ENCODE measurements around the gene ABHD17B.

ABHD17B gene

GRCh38 chr9:71929791-71930440, 18.9 kb upstream of the ABHD17B start:
- ATAC-seq (ENCODE audit: low read depth): no peak
- no peaks in the 10 kb centered on the region for H3K9me3 ChIP-seq (ENCODE audit: severe bottlenecking)
- peaks cover 14% of the 10 kb centered on the region for H3K4me1 ChIP-seq (ENCODE audit: insufficient read depth, poor library complexity, severe bottlenecking)
- no peaks in the 10 kb centered on the region for H3K27me3 ChIP-seq (ENCODE audit: insufficient read depth, poor library complexity, severe bottlenecking)
- no peak for TF ChIP-seq CTCF (IDR thresholded peaks at IDR 0.05; ENCODE audit: poor library complexity, severe bottlenecking)
- no peak overlapping the region for H3K27ac ChIP-seq (ENCODE audit: poor library complexity, severe bottlenecking)
- H3K4me3 ChIP-seq (ENCODE audit: severe bottlenecking): no peak overlapping the region
- DNase-seq (ENCODE audit: low spot score): no peak
- H3K36me3 ChIP-seq (ENCODE audit: low read depth): peaks cover 3% of the 10 kb centered on the region; the same call in 1 of the 2 replicates

- DNase-seq (ENCODE audit: low spot score) (no peak), ATAC-seq (ENCODE audit: low read depth) (peak; percentile 86)
- TF ChIP-seq CTCF (IDR thresholded peaks at IDR 0.05; ENCODE audit: poor library complexity, severe bottlenecking): no peak
- no peaks in the 10 kb centered on the region for H3K9me3 ChIP-seq (ENCODE audit: severe bottlenecking)
- H3K27me3 ChIP-seq (ENCODE audit: insufficient read depth, poor library complexity, severe bottlenecking): no peaks in the 10 kb centered on the region
- peak overlapping the region; percentile 30 for H3K27ac ChIP-seq (ENCODE audit: poor library complexity, severe bottlenecking)
- no peak overlapping the region for H3K4me3 ChIP-seq (ENCODE audit: severe bottlenecking)
- peaks cover 8% of the 10 kb centered on the region for H3K36me3 ChIP-seq (ENCODE audit: low read depth)
- peaks cover 16% of the 10 kb centered on the region for H3K4me1 ChIP-seq (ENCODE audit: insufficient read depth, poor library complexity, severe bottlenecking)
These were observed 18.2 kb upstream of the ABHD17B start for GRCh38 chr9:71929223-71929622.

- peak overlapping the region; percentile 30 for H3K27ac ChIP-seq (ENCODE audit: poor library complexity, severe bottlenecking)
- H3K4me3 ChIP-seq (ENCODE audit: severe bottlenecking): no peak overlapping the region
- ATAC-seq (ENCODE audit: low read depth): no peak
These were observed 17.8 kb upstream of the ABHD17B start for GRCh38 chr9:71928806-71929205.

GRCh38 chr9:71928376-71928775, 17.4 kb upstream of the ABHD17B start:
- peaks cover 15% of the 10 kb centered on the region for H3K36me3 ChIP-seq (ENCODE audit: low read depth)
- 0 out of 3 replicates have a peak, but pooled peaks have one; percentile 36 for ATAC-seq (ENCODE audit: low read depth)
- no peak for DNase-seq (ENCODE audit: low spot score)
- H3K27ac ChIP-seq (ENCODE audit: poor library complexity, severe bottlenecking): peak overlapping the region; percentile 30
- H3K9me3 ChIP-seq (ENCODE audit: severe bottlenecking): no peaks in the 10 kb centered on the region
- no peak overlapping the region for H3K4me3 ChIP-seq (ENCODE audit: severe bottlenecking)
- peaks cover 17% of the 10 kb centered on the region for H3K4me1 ChIP-seq (ENCODE audit: insufficient read depth, poor library complexity, severe bottlenecking)
- TF ChIP-seq CTCF (IDR thresholded peaks at IDR 0.05; ENCODE audit: poor library complexity, severe bottlenecking): no peak
- H3K27me3 ChIP-seq (ENCODE audit: insufficient read depth, poor library complexity, severe bottlenecking): no peaks in the 10 kb centered on the region

More at GRCh38 chr9:71928806-71929205, 17.8 kb upstream of the ABHD17B start:
- H3K36me3 ChIP-seq (ENCODE audit: low read depth): peaks cover 13% of the 10 kb centered on the region
- H3K4me1 ChIP-seq (ENCODE audit: insufficient read depth, poor library complexity, severe bottlenecking): peaks cover 17% of the 10 kb centered on the region
- no peak for DNase-seq (ENCODE audit: low spot score)
- no peaks in the 10 kb centered on the region for H3K9me3 ChIP-seq (ENCODE audit: severe bottlenecking)
- no peak for TF ChIP-seq CTCF (IDR thresholded peaks at IDR 0.05; ENCODE audit: poor library complexity, severe bottlenecking)
- no peaks in the 10 kb centered on the region for H3K27me3 ChIP-seq (ENCODE audit: insufficient read depth, poor library complexity, severe bottlenecking)

- ATAC-seq (ENCODE audit: low read depth): no peak
- no peak overlapping the region for H3K4me3 ChIP-seq (ENCODE audit: severe bottlenecking)
- H3K27ac ChIP-seq (ENCODE audit: poor library complexity, severe bottlenecking): no peak overlapping the region
- no peaks in the 10 kb centered on the region for H3K9me3 ChIP-seq (ENCODE audit: severe bottlenecking)
- H3K36me3 ChIP-seq (ENCODE audit: low read depth): peaks cover 15% of the 10 kb centered on the region
- no peak for DNase-seq (ENCODE audit: low spot score)
- no peak for TF ChIP-seq CTCF (IDR thresholded peaks at IDR 0.05; ENCODE audit: poor library complexity, severe bottlenecking)
- H3K4me1 ChIP-seq (ENCODE audit: insufficient read depth, poor library complexity, severe bottlenecking): peaks cover 25% of the 10 kb centered on the region
- no peaks in the 10 kb centered on the region for H3K27me3 ChIP-seq (ENCODE audit: insufficient read depth, poor library complexity, severe bottlenecking)
These were observed 14.8 kb upstream of the ABHD17B start for GRCh38 chr9:71925834-71926233.
